Mucosa of gallbladder (tissue), 1 donor: ENCODE results near the gene ITIH1. TPM values are rescaled to one million over a fixed set of nuclear protein-coding genes. Genes with fewer than 3 reads are reported as not detected.
"Not testable (repeated sequence)": the region's sequence is repeated elsewhere in the genome, so short reads cannot be mapped to it uniquely, and the experiment has no call there.

Experiments used
- DNase-seq: peaks from one replicate; pipeline ENCODE4 v3.0.0-alpha.2; 2020; ENCODE audit warnings: low spot score
- total RNA-seq: library from RNA; stranded (reverse); gene quantifications from one replicate; pipeline ENCODE4 v1.2.1, GENCODE V29; 2021
- donor health status: DM: no; HTN: no; CAD: no.

The ITIH1 gene
- 4.8 TPM for total RNA-seq

GRCh38 chr3:52777127-52777958 is at the start of gene ITIH1:
TSS of gene ITIH1 (plus strand) at chr3:52777599. CDS start at chr3:52777616, 17 bp downstream.
- no peak for DNase-seq

GRCh38 chr3:52728753-52729152 is 48.6 kb upstream of the ITIH1 start:
- not testable (repeated sequence) for DNase-seq

GRCh38 chr3:52730681-52731080 is 46.7 kb upstream of the ITIH1 start:
- DNase-seq, result no peak

- no peak for DNase-seq
Observed at GRCh38 chr3:52731590-52731989, 45.8 kb upstream of the ITIH1 start.

GRCh38 chr3:52733256-52733891 is 44.0 kb upstream of the ITIH1 start:
- no peak for DNase-seq

- no peak for DNase-seq
Observed at GRCh38 chr3:52739730-52740129, 37.7 kb upstream of the ITIH1 start.

- no peak for DNase-seq
Observed at GRCh38 chr3:52742418-52743041, 34.9 kb upstream of the ITIH1 start.

GRCh38 chr3:52743152-52743551 is 34.2 kb upstream of the ITIH1 start:
- DNase-seq, result no peak

- no peak for DNase-seq
Observed at GRCh38 chr3:52743721-52744120, 33.7 kb upstream of the ITIH1 start.

- no peak for DNase-seq
Observed at GRCh38 chr3:52752045-52752660, 25.2 kb upstream of the ITIH1 start.

GRCh38 chr3:52754373-52754772 is 23.0 kb upstream of the ITIH1 start:
- DNase-seq, result no peak

- DNase-seq, result no peak
Observed at GRCh38 chr3:52756141-52756540, 21.3 kb upstream of the ITIH1 start.

- no peak for DNase-seq
Observed at GRCh38 chr3:52763466-52763865, 13.9 kb upstream of the ITIH1 start.

- no peak for DNase-seq
Observed at GRCh38 chr3:52769786-52770455, 7.5 kb upstream of the ITIH1 start.

GRCh38 chr3:52770496-52771333 is 6.7 kb upstream of the ITIH1 start, which contains the start of gene NEK4:
TSS of gene NEK4 (minus strand) at chr3:52770940. CDS start at chr3:52770746, 194 bp downstream.
- DNase-seq, result peak; percentile 94

- no peak for DNase-seq
Observed at GRCh38 chr3:52771334-52771681, 6.1 kb upstream of the ITIH1 start.

GRCh38 chr3:52771702-52772101 is 5.7 kb upstream of the ITIH1 start:
- DNase-seq, result no peak

- no peak for DNase-seq
Observed at GRCh38 chr3:52773361-52774065, 3.9 kb upstream of the ITIH1 start.

- DNase-seq, result no peak
Observed at GRCh38 chr3:52774066-52774713, 3.2 kb upstream of the ITIH1 start.
